Measurements from ENCODE around the gene INPP4A.

- TF ChIP-seq, protein P1, sequence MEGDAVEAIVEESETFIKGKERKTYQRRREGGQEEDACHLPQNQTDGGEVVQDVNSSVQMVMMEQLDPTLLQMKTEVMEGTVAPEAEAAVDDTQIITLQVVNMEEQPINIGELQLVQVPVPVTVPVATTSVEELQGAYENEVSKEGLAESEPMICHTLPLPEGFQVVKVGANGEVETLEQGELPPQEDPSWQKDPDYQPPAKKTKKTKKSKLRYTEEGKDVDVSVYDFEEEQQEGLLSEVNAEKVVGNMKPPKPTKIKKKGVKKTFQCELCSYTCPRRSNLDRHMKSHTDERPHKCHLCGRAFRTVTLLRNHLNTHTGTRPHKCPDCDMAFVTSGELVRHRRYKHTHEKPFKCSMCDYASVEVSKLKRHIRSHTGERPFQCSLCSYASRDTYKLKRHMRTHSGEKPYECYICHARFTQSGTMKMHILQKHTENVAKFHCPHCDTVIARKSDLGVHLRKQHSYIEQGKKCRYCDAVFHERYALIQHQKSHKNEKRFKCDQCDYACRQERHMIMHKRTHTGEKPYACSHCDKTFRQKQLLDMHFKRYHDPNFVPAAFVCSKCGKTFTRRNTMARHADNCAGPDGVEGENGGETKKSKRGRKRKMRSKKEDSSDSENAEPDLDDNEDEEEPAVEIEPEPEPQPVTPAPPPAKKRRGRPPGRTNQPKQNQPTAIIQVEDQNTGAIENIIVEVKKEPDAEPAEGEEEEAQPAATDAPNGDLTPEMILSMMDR (IDR thresholded peaks at IDR 0.05; ENCODE audit: extremely low read depth in 1 of 2, insufficient read depth in 1 of 2, low read depth in 1 of 2, low read length in 2 of 2): no peak
- no peak for TF ChIP-seq EZH2 (IDR thresholded peaks at IDR 0.05; ENCODE audit: borderline replicate concordance, low read depth, low read length, severe bottlenecking)
- TF ChIP-seq POLR2A (IDR thresholded peaks at IDR 0.05; ENCODE audit: low read depth, low read length): no peak
- no peak for TF ChIP-seq POLR2AphosphoS5 (IDR thresholded peaks at IDR 0.05; ENCODE audit: insufficient read depth, low read depth, low read length)
- TF ChIP-seq JUN (IDR thresholded peaks at IDR 0.05; ENCODE audit: borderline replicate concordance, insufficient read depth, insufficient read length, low read depth): no peak
- TF ChIP-seq, protein P2, sequence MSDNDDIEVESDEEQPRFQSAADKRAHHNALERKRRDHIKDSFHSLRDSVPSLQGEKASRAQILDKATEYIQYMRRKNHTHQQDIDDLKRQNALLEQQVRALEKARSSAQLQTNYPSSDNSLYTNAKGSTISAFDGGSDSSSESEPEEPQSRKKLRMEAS (IDR thresholded peaks at IDR 0.05; ENCODE audit: insufficient read depth, insufficient read length): no peak
- no peak for TF ChIP-seq MYC (IDR thresholded peaks at IDR 0.05; ENCODE audit: low read depth, low read length)
- no peak for TF ChIP-seq GATA2 (IDR thresholded peaks at IDR 0.05; ENCODE audit: insufficient read depth, insufficient read length, low read depth, low read length)
Measured at GRCh38 chr2:98606431-98606830, 161.8 kb downstream of the INPP4A start.

All from endothelial cell of umbilical vein (primary cell).